Activated T-cell treated with anti-CD3 and anti-CD28 coated beads, Interleukin-2, amount 50 U/mL, for 24 hours (primary cell): ENCODE measurements around the gene TBL1X.
"Not testable (repeated sequence)": the region's sequence is repeated elsewhere in the genome, so short reads cannot be mapped to it uniquely, and the experiment has no call there.

Experiments
- DNase-seq: peaks from one replicate; pipeline ENCODE4 v3.0.0-alpha.2; 2020
- H3K27ac Mint-ChIP-seq: 2 replicates; pipeline ENCODE4 v1.8.0; 2020; ENCODE audit warnings: mild to moderate bottlenecking, mixed read lengths
- H3K27me3 Mint-ChIP-seq: 2 replicates; pipeline ENCODE4 v1.8.0; 2020; ENCODE audit warnings: mixed read lengths
- H3K36me3 Mint-ChIP-seq: 2 replicates; pipeline ENCODE4 v1.8.0; 2020; ENCODE audit warnings: low read depth, mixed read lengths
- H3K4me1 Mint-ChIP-seq: 2 replicates; pipeline ENCODE4 v1.8.0; 2020; ENCODE audit warnings: low read depth, mixed read lengths
- H3K4me3 Mint-ChIP-seq: 2 replicates; pipeline ENCODE4 v1.8.0; 2020; ENCODE audit warnings: mild to moderate bottlenecking, moderate library complexity, mixed read lengths
- H3K9me3 Mint-ChIP-seq: 2 replicates; pipeline ENCODE4 v1.8.0; 2020; ENCODE audit warnings: mixed read lengths

The TBL1X gene

GRCh38 chrX:9526965-9527364 lies 62.1 kb downstream of the TBL1X start:
- Mint-ChIP-seq H3K4me3 (no peak overlapping the region), H3K27me3 (peaks cover 23% of the 10 kb centered on the region), H3K27ac (no peak overlapping the region), H3K4me1 (peaks cover 60% of the 10 kb centered on the region), H3K9me3 (no peaks in the 10 kb centered on the region), H3K36me3 (no peaks in the 10 kb centered on the region)
- no peak for DNase-seq

DNA sequence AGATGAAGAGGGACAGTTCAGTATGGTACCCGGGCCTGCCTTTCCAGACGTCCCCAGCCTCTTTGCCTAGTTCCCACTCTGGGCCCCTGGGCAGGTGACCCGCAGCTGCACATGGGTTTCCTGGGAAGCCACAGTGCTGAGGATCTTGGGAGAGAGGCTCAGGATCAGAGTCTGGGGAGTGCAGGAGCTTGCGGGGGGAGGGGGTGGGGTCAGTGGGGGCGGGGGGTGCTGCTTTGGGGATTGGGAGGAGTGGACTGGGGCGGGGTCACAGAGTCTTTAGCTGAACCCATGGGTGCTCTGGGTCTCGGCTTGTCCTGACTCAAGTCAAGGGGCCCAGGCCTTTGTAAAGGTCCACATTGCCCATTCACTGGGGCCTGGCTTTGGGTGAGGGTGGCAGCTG lies 63.6 kb downstream of the TBL1X start:
- Mint-ChIP-seq H3K36me3 (no peaks in the 10 kb centered on the region), H3K9me3 (no peaks in the 10 kb centered on the region), H3K4me3 (no peak overlapping the region), H3K27ac (no peak overlapping the region), H3K27me3 (peaks cover 26% of the 10 kb centered on the region), H3K4me1 (peaks cover 55% of the 10 kb centered on the region)
- DNase-seq = no peak

- no peaks in the 10 kb centered on the region for H3K36me3 Mint-ChIP-seq
- DNase-seq = no peak
- H3K4me3 Mint-ChIP-seq = no peak overlapping the region
- peaks cover 31% of the 10 kb centered on the region for H3K27me3 Mint-ChIP-seq
- H3K9me3 Mint-ChIP-seq = no peaks in the 10 kb centered on the region
- no peak overlapping the region for H3K27ac Mint-ChIP-seq
- peaks cover 59% of the 10 kb centered on the region for H3K4me1 Mint-ChIP-seq
Measured at GRCh38 chrX:9529223-9529622, 64.4 kb downstream of the TBL1X start.

DNA sequence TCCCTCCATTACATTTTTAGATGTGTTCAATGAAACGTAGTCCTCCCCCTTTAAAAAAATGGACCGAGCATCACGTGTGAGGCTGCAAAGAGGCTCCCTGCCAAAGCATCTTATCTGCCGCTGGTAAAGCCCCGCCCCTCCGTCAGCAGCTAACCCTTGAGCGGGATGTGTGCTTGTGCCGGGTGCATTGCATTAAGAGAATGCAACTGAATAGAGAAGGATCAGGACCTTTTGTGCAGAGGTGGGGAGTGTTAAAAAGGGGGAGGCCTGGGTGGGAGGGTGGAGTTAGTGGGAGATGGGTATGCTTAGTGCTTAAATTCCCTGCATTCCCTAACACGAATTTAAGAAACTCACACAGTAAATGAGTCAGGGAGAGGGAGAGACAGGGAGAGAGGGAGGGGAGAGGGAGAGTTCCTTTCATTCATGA lies 66.0 kb downstream of the TBL1X start:
- Mint-ChIP-seq H3K27ac (peak overlapping the region; percentile 31), H3K4me3 (peak overlapping the region; percentile 33), H3K27me3 (peaks cover 31% of the 10 kb centered on the region), H3K4me1 (peaks cover 56% of the 10 kb centered on the region), H3K9me3 (no peaks in the 10 kb centered on the region), H3K36me3 (no peaks in the 10 kb centered on the region)
- DNase-seq = peak; percentile 48

DNA sequence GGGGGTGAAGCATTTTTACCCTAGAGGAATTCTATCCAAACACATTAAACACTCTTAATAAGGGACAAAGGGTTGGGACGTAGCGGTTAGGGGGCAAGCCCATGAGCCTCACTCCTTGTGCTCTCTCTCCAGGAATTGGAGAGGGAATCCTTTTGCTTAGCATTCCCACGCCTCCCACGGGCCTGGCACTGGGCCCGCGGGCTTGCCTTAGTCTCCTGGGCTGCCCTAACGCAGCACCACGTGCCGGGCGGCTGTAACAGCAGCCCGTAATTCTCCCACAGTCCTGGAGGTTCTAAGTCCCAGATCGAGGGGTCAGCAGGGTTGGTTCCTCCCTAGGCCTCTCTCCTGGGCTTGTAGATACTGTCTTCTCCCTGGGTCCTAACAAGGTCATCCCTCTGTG lies 67.5 kb downstream of the TBL1X start:
- peaks cover 48% of the 10 kb centered on the region for H3K4me1 Mint-ChIP-seq
- H3K36me3 Mint-ChIP-seq = peaks cover 12% of the 10 kb centered on the region
- H3K9me3 Mint-ChIP-seq = no peaks in the 10 kb centered on the region
- DNase-seq = no peak
- peak overlapping the region; percentile 10 for H3K27ac Mint-ChIP-seq
- peaks cover 20% of the 10 kb centered on the region for H3K27me3 Mint-ChIP-seq
- H3K4me3 Mint-ChIP-seq = no peak overlapping the region

DNA sequence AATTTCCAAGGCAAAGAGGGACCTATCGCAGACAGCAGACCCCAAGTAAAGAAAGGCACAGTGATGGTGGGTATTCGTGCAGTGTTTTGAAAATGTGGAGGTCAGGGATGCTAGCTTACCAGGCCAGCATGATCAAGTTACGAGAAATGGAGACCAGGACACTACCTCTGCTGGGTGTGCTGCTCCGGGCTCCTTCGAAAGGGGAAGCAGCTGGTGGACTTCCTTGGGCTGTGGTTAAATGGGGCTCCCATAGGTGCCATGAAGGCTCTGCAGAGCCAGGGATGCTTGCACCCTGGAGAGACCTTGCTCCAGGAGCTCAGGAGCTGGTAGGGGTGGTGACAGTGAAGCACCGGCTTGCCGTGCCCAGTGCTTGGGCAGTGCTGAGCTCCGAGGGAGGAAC lies 68.8 kb downstream of the TBL1X start:
- H3K4me1 Mint-ChIP-seq = peaks cover 52% of the 10 kb centered on the region
- no peak overlapping the region for H3K4me3 Mint-ChIP-seq
- no peaks in the 10 kb centered on the region for H3K9me3 Mint-ChIP-seq
- H3K27ac Mint-ChIP-seq = no peak overlapping the region
- peaks cover 11% of the 10 kb centered on the region for H3K27me3 Mint-ChIP-seq
- DNase-seq = no peak
- H3K36me3 Mint-ChIP-seq = peaks cover 22% of the 10 kb centered on the region

GRCh38 chrX:9534686-9535085 lies 69.8 kb downstream of the TBL1X start:
- H3K27ac Mint-ChIP-seq = no peak overlapping the region
- H3K27me3 Mint-ChIP-seq = peaks cover 11% of the 10 kb centered on the region
- no peak overlapping the region for H3K4me3 Mint-ChIP-seq
- no peak for DNase-seq
- H3K4me1 Mint-ChIP-seq = peaks cover 52% of the 10 kb centered on the region
- no peaks in the 10 kb centered on the region for H3K9me3 Mint-ChIP-seq
- H3K36me3 Mint-ChIP-seq = peaks cover 23% of the 10 kb centered on the region

DNA sequence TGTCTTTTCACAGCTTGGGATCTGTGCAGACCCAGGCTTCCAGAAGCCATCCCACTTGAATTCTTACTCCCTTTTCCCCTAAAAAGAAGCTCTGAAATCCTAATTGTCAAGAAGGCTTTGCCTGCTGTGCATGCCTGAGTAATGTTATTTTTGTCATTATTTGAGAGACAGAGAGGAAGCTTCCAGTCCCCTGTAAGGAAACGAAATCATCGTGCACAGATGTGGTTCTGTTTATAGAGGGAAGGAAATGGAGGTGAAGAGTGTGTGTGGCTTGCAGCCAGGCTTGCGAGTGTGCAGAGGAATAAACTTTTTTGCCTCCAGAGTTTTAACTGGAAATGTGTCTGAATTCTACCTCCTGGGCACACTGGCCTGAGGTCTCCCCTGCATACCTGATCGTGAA lies 70.2 kb downstream of the TBL1X start:
- no peak for DNase-seq
- Mint-ChIP-seq H3K27me3 (peaks cover 11% of the 10 kb centered on the region), H3K9me3 (no peaks in the 10 kb centered on the region), H3K4me3 (no peak overlapping the region), H3K27ac (no peak overlapping the region), H3K4me1 (peaks cover 51% of the 10 kb centered on the region), H3K36me3 (peaks cover 23% of the 10 kb centered on the region)

DNA sequence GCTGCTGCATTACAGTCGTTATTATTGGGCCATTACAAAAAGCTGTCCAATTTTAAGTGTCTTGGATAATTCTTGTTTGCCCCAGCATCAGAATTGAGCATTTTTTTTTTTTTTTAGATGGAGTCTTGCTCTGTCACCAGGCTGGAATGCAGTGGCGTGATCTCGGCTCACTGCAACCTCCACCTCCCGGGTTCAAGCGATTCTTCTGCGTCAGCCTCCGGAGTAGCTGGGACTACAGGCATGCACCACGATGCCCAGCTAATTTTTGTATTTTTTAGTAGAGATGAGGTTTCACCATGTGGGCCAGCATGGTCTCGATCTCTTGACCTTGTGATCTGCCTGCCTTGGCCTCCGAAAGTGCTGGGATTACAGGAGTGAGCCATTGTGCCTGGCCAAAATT lies 71.3 kb downstream of the TBL1X start:
- DNase-seq, H3K4me3 Mint-ChIP-seq, H3K27ac Mint-ChIP-seq, H3K9me3 Mint-ChIP-seq: not testable (repeated sequence)
- Mint-ChIP-seq H3K36me3 (peaks cover 23% of the 10 kb centered on the region), H3K4me1 (peaks cover 43% of the 10 kb centered on the region), H3K27me3 (peaks cover 11% of the 10 kb centered on the region)

- no peak overlapping the region for H3K4me3 Mint-ChIP-seq
Measured at GRCh38 chrX:9537781-9538180, 72.9 kb downstream of the TBL1X start.

DNA sequence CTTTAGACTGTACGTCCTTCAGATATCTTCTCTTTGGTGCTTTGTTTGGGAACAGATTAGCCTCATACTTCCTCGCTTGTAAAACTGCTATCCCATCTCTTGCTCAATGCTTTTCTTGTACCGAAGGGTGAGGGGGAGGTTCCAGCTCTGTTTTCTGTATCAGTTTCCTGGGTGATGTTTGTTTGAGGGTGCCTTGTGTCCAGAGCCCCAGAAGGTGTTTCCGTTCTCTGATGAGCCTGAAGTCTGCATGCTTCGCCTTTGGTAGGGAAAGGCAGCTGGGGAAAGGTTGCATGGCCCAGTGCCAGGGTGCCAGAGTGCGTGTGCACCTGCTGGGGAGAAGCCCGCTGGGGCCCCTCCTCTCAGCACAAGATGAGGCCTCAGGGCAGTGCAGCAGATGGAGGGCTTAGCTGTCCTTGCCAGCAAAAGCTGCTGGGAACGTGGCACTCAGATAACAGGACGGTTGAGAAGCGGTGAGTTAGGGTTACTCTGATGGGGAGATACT lies 73.7 kb downstream of the TBL1X start:
- DNase-seq = no peak
- no peak overlapping the region for H3K4me3 Mint-ChIP-seq
- H3K4me1 Mint-ChIP-seq = peaks cover 36% of the 10 kb centered on the region
- H3K9me3 Mint-ChIP-seq = no peaks in the 10 kb centered on the region
- peaks cover 31% of the 10 kb centered on the region for H3K36me3 Mint-ChIP-seq
- no peak overlapping the region for H3K27ac Mint-ChIP-seq
- H3K27me3 Mint-ChIP-seq = peaks cover 3% of the 10 kb centered on the region

More at GRCh38 chrX:9537781-9538180, 72.9 kb downstream of the TBL1X start:
- no peaks in the 10 kb centered on the region for H3K9me3 Mint-ChIP-seq
- H3K27me3 Mint-ChIP-seq = peaks cover 8% of the 10 kb centered on the region
- peaks cover 40% of the 10 kb centered on the region for H3K4me1 Mint-ChIP-seq
- H3K27ac Mint-ChIP-seq = no peak overlapping the region
- H3K36me3 Mint-ChIP-seq = peaks cover 31% of the 10 kb centered on the region
- no peak for DNase-seq

GRCh38 chrX:9539605-9540387 lies 74.9 kb downstream of the TBL1X start:
- Mint-ChIP-seq H3K4me1 (peaks cover 25% of the 10 kb centered on the region), H3K27ac (no peak overlapping the region), H3K27me3 (no peaks in the 10 kb centered on the region), H3K36me3 (peaks cover 34% of the 10 kb centered on the region), H3K9me3 (no peaks in the 10 kb centered on the region), H3K4me3 (no peak overlapping the region)
- DNase-seq = no peak

GRCh38 chrX:9542106-9542760 lies 77.4 kb downstream of the TBL1X start:
- Mint-ChIP-seq H3K36me3 (peaks cover 25% of the 10 kb centered on the region), H3K4me1 (peaks cover 23% of the 10 kb centered on the region), H3K4me3 (no peak overlapping the region), H3K27me3 (no peaks in the 10 kb centered on the region), H3K27ac (no peak overlapping the region), H3K9me3 (no peaks in the 10 kb centered on the region)
- no peak for DNase-seq

DNA sequence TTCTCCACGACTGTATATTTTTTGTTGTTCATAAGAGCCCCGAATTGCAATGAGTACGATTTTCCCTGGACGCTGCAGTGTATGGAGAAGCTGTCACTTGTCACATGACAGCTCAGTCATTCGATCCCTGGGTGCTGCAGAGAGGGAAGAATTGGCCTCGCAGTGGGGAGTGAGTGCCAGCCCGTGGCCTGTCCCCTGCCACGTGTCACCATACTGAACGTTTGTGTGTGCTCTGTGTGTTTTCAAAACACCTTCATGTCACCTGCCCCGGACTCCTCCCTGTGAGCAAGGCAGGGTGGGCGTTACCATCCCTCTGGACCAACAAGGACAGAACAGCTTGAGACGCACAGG lies 77.9 kb downstream of the TBL1X start:
- Mint-ChIP-seq H3K27me3 (no peaks in the 10 kb centered on the region), H3K4me3 (no peak overlapping the region), H3K9me3 (no peaks in the 10 kb centered on the region), H3K4me1 (peaks cover 21% of the 10 kb centered on the region), H3K36me3 (peaks cover 21% of the 10 kb centered on the region), H3K27ac (no peak overlapping the region)
- DNase-seq = no peak

DNA sequence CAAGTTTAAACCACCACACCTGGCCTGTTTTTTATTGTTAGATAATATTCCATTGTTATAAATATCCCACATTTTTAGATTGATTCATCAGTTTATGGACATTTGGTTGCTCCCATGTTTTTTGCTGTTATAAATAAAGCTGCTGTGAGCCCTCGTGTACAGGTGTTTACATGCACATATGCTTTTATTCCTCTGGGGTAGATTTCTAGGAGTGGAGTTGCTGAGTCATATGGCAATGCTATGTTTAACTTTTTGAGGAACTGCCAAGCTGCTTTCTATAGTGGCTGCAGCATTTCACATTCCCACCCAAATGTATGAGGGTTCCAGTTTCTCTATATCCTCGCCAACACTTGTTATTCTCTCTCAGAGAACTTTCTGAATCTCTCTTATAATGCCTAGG lies 90.5 kb downstream of the TBL1X start:
- DNase-seq = no peak
- no peak overlapping the region for H3K4me3 Mint-ChIP-seq
- no peaks in the 10 kb centered on the region for H3K9me3 Mint-ChIP-seq
- H3K4me1 Mint-ChIP-seq = peaks cover 22% of the 10 kb centered on the region
- H3K27ac Mint-ChIP-seq = no peak overlapping the region
- peaks cover 9% of the 10 kb centered on the region for H3K36me3 Mint-ChIP-seq
- no peaks in the 10 kb centered on the region for H3K27me3 Mint-ChIP-seq
